B cell (primary cell): Measurements from ENCODE around the gene CACNA1F. TPM values are rescaled to one million over a fixed set of nuclear protein-coding genes. Genes with fewer than 3 reads are reported as not detected.

Experiments
- ATAC-seq: fragments of 200-7000 bp; cut with Tn5 transposase; one replicate; pipeline ENCODE4 v1.10.0; 2021; ENCODE audit warnings: low read depth, mild to moderate bottlenecking, moderate number of reproducible peaks, moderate library complexity
- CTCF ChIA-PET: fragments of 350-600 bp; sonication (Branson Sonifier 250); formaldehyde crosslinking; loops from one replicate; lab custom pipeline; 2021; ENCODE audit warnings: antibody characterized with exemption, inconsistent platforms; lab: Charles Lee
- POLR2A ChIA-PET: fragments of 350-600 bp; sonication (Branson Sonifier 250); formaldehyde crosslinking; loops from one replicate; lab custom pipeline; 2021; ENCODE audit warnings: antibody characterized with exemption; lab: Charles Lee
- DNase-seq: peaks from one replicate; pipeline ENCODE4 v3.0.0; 2013
- H2AFZ ChIP-seq: 2 replicates; pipeline ENCODE4 v1.6.1; 2012; ENCODE audit warnings: mild to moderate bottlenecking, low read depth, low read length; ENCODE audit not compliant: insufficient read depth, poor library complexity, severe bottlenecking
- H3K27ac ChIP-seq, 2 donors: 1 replicate in 1 of 2; 2 replicates in 1 of 2; pipeline ENCODE4 v1.5.1; 2012 to 2013; ENCODE audit warnings: low read length in 2 of 2, mild to moderate bottlenecking in 2 of 2, moderate library complexity in 1 of 2
- H3K27me3 ChIP-seq, 4 experiments: fragments of 200-600 bp in 1 of 4; sonication (generic) in 1 of 4; replicated peaks in 1 of 4; 1 replicate in 2 of 4; 2 replicates in 2 of 4; pipeline versions ENCODE4 v1.6.1 to v1.7.0; 2013 to 2016; ENCODE audit warnings: low read length in 3 of 4, mild to moderate bottlenecking in 2 of 4, mixed read lengths in 1 of 4, moderate library complexity in 1 of 4; ENCODE audit not compliant: insufficient read depth in 4 of 4, control insufficient read depth in 3 of 4; ENCODE audit errors: control extremely low read depth in 1 of 4
- H3K36me3 ChIP-seq, 2 experiments: replicated peaks in 1 of 2; 1 replicate in 1 of 2; 2 replicates in 1 of 2; pipeline versions ENCODE4 v1.6.1 to v1.7.1; 2013; ENCODE audit warnings: low read length in 1 of 2; ENCODE audit not compliant: insufficient read depth in 2 of 2, control insufficient read depth in 1 of 2; ENCODE audit errors: control extremely low read depth in 1 of 2, extremely low read depth in 1 of 2
- H3K4me1 ChIP-seq, 2 donors: fragments of 200-600 bp in 1 of 2; sonication (generic) in 1 of 2; 1 replicate in 1 of 2; 2 replicates in 1 of 2; pipeline versions ENCODE4 v1.5.1 to v1.6.1; 2013 to 2017; ENCODE audit warnings: low read length in 2 of 2; ENCODE audit not compliant: control insufficient read depth in 2 of 2, insufficient read depth in 2 of 2
- H3K4me2 ChIP-seq: replicated peaks from 2 replicates; pipeline ENCODE3; 2012; ENCODE audit warnings: mild to moderate bottlenecking, low read depth, low read length; ENCODE audit not compliant: poor library complexity, severe bottlenecking
- H3K4me3 ChIP-seq, 5 experiments: fragments of 200-600 bp in 1 of 5; sonication (generic) in 1 of 5; 1 replicate in 3 of 5; 2 replicates in 2 of 5; pipeline versions ENCODE4 v1.5.1 to v1.7.0; 2011 to 2016; ENCODE audit warnings: low read length in 4 of 5, mild to moderate bottlenecking in 4 of 5, low read depth in 2 of 5, control low read depth in 1 of 5, moderate library complexity in 1 of 5; ENCODE audit not compliant: insufficient read depth in 1 of 5; ENCODE audit errors: control extremely low read depth in 1 of 5, extremely low read depth in 1 of 5
- H3K79me2 ChIP-seq: fragments of 200-600 bp; sonication (generic); one replicate; pipeline ENCODE4 v1.6.0; 2016; ENCODE audit warnings: low read length; ENCODE audit not compliant: control insufficient read depth, insufficient read depth
- H3K9ac ChIP-seq: fragments of 200-600 bp; sonication (generic); 2 replicates; pipeline ENCODE4 v1.6.1; 2017; ENCODE audit warnings: mild to moderate bottlenecking, low read length, moderate library complexity
- H3K9me3 ChIP-seq, 3 donors: one replicate each; pipeline versions ENCODE4 v1.6.1 to v1.7.1; 2013; ENCODE audit warnings: low read length in 2 of 3; ENCODE audit not compliant: control insufficient read depth in 2 of 3, insufficient read depth in 1 of 3; ENCODE audit errors: control extremely low read depth in 1 of 3
- H4K20me1 ChIP-seq: 2 replicates; pipeline ENCODE4 v1.6.0; 2012; ENCODE audit warnings: mild to moderate bottlenecking, low read length; ENCODE audit not compliant: insufficient read depth, control insufficient read depth, poor library complexity, severe bottlenecking
- H3K27ac Mint-ChIP-seq: one replicate; pipeline ENCODE4 v1.8.0; 2021; ENCODE audit warnings: mixed read lengths
- H3K27me3 Mint-ChIP-seq: one replicate; pipeline ENCODE4 v1.8.0; 2021; ENCODE audit warnings: mixed read lengths
- H3K4me1 Mint-ChIP-seq: one replicate; pipeline ENCODE4 v1.8.0; 2021; ENCODE audit warnings: mixed read lengths
- H3K4me3 Mint-ChIP-seq: one replicate; pipeline ENCODE4 v1.8.0; 2021; ENCODE audit warnings: mixed read lengths
- H3K9me3 Mint-ChIP-seq: one replicate; pipeline ENCODE4 v1.8.0; 2022; ENCODE audit warnings: mixed read lengths; ENCODE audit not compliant: insufficient read depth
- EZH2 ChIP-seq: IDR thresholded peaks from 2 replicates; pipeline ENCODE4 v1.6.1; 2012; ENCODE audit warnings: borderline replicate concordance, low read depth, mild to moderate bottlenecking, moderate library complexity, low read length; ENCODE audit not compliant: insufficient read depth, poor library complexity, severe bottlenecking
- WGBS: methylation state at CpG from one replicate; pipeline ENCODE4 v1.1.5; 2013; ENCODE audit warnings: missing lambda C conversion rate; ENCODE audit not compliant: insufficient coverage; 5-methylcytosine and 5-hydroxymethylcytosine counted together
- intact Hi-C: fragments of 100-400 bp; cut with micrococcal nuclease; formaldehyde crosslinking; loops from one replicate; pipeline ENCODE4 v1.10.0; 2022
- polyA plus RNA-seq: library from polyadenylated mRNA; depleted of rRNA; stranded (reverse); fragments of >200 nt; gene quantifications from 2 replicates; pipeline ENCODE4 v1.2.3, GENCODE V29; 2012
- total RNA-seq, 2 donors: library from RNA; stranded (reverse); fragments of 120-200 nt in 1 of 2; gene quantifications; 1 replicate in 1 of 2; 2 replicates in 1 of 2; pipeline versions ENCODE4 v1.2.3 to v1.2.4, GENCODE V29; 2013 to 2022
- TF ChIP-seq, protein P1 (sequence below): fragments of 200-600 bp; IDR thresholded peaks from one replicate; pipeline ENCODE4 v1.8.0; 2022; ENCODE audit warnings: antibody characterized with exemption, mild to moderate bottlenecking

The CACNA1F gene
- total and polyA plus RNA-seq, 2 donors (not counting 1 experiment from before 2014, with no cell fraction given): 6.7 to 9.3 TPM

DNA sequence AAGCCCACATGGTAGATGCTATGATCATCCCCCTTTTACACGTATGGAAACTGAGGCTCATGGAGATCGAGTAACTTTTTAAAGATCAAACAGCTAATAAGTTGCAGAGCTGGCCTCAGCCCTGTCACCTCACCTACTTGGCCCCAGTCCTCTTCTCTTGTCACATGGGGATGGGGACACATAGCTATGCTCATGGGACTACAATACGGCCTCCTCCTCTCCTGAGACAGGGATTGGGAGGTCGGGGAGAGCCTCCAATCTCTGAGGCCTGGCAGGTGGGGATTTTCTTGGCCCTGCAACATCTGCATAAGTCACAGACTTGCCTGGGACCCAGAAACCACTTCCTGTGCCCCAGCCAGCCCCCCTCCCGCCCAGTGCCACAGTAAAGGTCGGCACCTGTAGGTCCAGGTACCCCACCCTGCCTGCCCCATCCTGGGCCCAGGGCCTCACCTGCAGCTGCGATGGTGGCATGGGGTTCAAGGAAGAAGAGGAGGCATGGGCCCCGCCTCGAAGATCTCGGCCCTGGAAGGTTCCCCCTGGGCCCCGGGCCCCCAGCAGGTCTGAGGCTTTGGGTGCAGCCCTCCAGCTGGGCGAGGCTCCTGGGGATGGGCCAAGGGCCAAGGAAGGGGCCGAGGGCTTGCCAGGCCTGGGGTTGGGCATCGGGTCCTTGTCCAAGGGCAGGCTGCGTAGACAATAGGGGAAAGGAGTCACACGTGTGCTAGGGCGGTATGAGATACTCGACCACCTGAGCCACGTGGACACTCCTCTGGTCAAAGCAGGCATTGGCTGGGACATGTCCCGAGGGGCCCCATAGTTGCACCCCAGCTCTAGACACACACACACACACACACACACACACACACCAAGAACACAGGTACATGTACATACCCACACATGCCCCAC lies 25.0 kb upstream of the CACNA1F start:
- Histone ChIP-seq H3K4me3 (no peak overlapping the region), H3K4me1 (peaks cover 10 to 23% of the 10 kb centered on the region in 2 donors), H4K20me1 (no peaks in the 10 kb centered on the region), H3K79me2 (no peaks in the 10 kb centered on the region), H3K4me2 (peak overlapping the region; percentile 35), H3K9ac (no peak overlapping the region), H3K27ac (no peak overlapping the region), H2AFZ (no peak overlapping the region), H3K9me3 (no peaks in the 10 kb centered on the region), H3K27me3 (no peaks in the 10 kb centered on the region), H3K36me3 (no peaks in the 10 kb centered on the region)
- H3K27ac Mint-ChIP-seq: no peak overlapping the region
- TF ChIP-seq EZH2: no peak
- TF ChIP-seq, protein P1, sequence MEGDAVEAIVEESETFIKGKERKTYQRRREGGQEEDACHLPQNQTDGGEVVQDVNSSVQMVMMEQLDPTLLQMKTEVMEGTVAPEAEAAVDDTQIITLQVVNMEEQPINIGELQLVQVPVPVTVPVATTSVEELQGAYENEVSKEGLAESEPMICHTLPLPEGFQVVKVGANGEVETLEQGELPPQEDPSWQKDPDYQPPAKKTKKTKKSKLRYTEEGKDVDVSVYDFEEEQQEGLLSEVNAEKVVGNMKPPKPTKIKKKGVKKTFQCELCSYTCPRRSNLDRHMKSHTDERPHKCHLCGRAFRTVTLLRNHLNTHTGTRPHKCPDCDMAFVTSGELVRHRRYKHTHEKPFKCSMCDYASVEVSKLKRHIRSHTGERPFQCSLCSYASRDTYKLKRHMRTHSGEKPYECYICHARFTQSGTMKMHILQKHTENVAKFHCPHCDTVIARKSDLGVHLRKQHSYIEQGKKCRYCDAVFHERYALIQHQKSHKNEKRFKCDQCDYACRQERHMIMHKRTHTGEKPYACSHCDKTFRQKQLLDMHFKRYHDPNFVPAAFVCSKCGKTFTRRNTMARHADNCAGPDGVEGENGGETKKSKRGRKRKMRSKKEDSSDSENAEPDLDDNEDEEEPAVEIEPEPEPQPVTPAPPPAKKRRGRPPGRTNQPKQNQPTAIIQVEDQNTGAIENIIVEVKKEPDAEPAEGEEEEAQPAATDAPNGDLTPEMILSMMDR: no peak
- ATAC-seq (no peak), DNase-seq (no peak)
- ChIA-PET POLR2A (no interaction called here), CTCF (no interaction called here)
- peaks cover 5% of the 10 kb centered on the region for H3K27me3 Mint-ChIP-seq
- H3K4me1 Mint-ChIP-seq: peaks cover 16% of the 10 kb centered on the region
- intact Hi-C loops: no loop called here
- no peaks in the 10 kb centered on the region for H3K9me3 Mint-ChIP-seq
- no peak overlapping the region for H3K4me3 Mint-ChIP-seq
- 66% methylated on average over 14 of the region's 20 CpGs for WGBS
